HG02623 (cell line): ENCODE results near the gene MAMDC2.

ENCODE experiments used
- ATAC-seq: cut with Tn5 transposase; IDR thresholded peaks from one replicate; pipeline ENCODE4 v1.9.1; 2021; ENCODE audit warnings: moderate library complexity; ENCODE audit not compliant: unreplicated experiment

The MAMDC2 gene

GRCh38 chr9:70100362-70100761 is 56.7 kb downstream of the MAMDC2 start:
- no peak for ATAC-seq

- no peak for ATAC-seq
Observed at GRCh38 chr9:70101265-70101664, 57.6 kb downstream of the MAMDC2 start.

- no peak for ATAC-seq
Observed at GRCh38 chr9:70105147-70105546, 61.5 kb downstream of the MAMDC2 start.

GRCh38 chr9:70106571-70106970 is 62.9 kb downstream of the MAMDC2 start:
- ATAC-seq: no peak

GRCh38 chr9:70107558-70107957 is 63.9 kb downstream of the MAMDC2 start:
- no peak for ATAC-seq

GRCh38 chr9:70108181-70108580 is 64.5 kb downstream of the MAMDC2 start:
- no peak for ATAC-seq

- no peak for ATAC-seq
Observed at GRCh38 chr9:70110194-70111041, 66.8 kb downstream of the MAMDC2 start.

GRCh38 chr9:70111042-70111602 is 67.5 kb downstream of the MAMDC2 start:
- ATAC-seq: peak; percentile 51

GRCh38 chr9:70111641-70112236 is 68.1 kb downstream of the MAMDC2 start:
- no peak for ATAC-seq

- no peak for ATAC-seq
Observed at GRCh38 chr9:70112981-70113380, 69.3 kb downstream of the MAMDC2 start.

- peak; percentile 70 for ATAC-seq
Observed at GRCh38 chr9:70113403-70114022, 69.9 kb downstream of the MAMDC2 start.

- no peak for ATAC-seq
Observed at GRCh38 chr9:70114898-70115297, 71.2 kb downstream of the MAMDC2 start.

- ATAC-seq: no peak
Observed at GRCh38 chr9:70117835-70118319, 74.2 kb downstream of the MAMDC2 start.

GRCh38 chr9:70119786-70120185 is 76.1 kb downstream of the MAMDC2 start:
- ATAC-seq: no peak

GRCh38 chr9:70120834-70121510 is 77.3 kb downstream of the MAMDC2 start:
- ATAC-seq: no peak

- ATAC-seq: no peak
Observed at GRCh38 chr9:70121818-70122436, 78.3 kb downstream of the MAMDC2 start.

GRCh38 chr9:70123695-70124094 is 80.0 kb downstream of the MAMDC2 start:
- ATAC-seq: no peak

GRCh38 chr9:70125621-70126263 is 82.1 kb downstream of the MAMDC2 start:
- ATAC-seq: no peak

GRCh38 chr9:70127036-70127435 is 83.4 kb downstream of the MAMDC2 start:
- no peak for ATAC-seq
